Stimulated activated CD4-positive, alpha-beta T cell treated with anti-CD3 and anti-CD28 coated beads, Interleukin-4, amount 100 ng/mL, for 1 hour (primary cell): ENCODE results near the gene HNRNPF.
A peak's percentile ranks its signal among the peaks of the same experiment; 100 is the strongest.

Experiments
- DNase-seq: peaks from one replicate; pipeline ENCODE4 v3.0.0-alpha.2; 2020

HNRNPF gene

GRCh38 chr10:43374194-43374593, 34.8 kb downstream of the HNRNPF start:
- no peak for DNase-seq

DNA sequence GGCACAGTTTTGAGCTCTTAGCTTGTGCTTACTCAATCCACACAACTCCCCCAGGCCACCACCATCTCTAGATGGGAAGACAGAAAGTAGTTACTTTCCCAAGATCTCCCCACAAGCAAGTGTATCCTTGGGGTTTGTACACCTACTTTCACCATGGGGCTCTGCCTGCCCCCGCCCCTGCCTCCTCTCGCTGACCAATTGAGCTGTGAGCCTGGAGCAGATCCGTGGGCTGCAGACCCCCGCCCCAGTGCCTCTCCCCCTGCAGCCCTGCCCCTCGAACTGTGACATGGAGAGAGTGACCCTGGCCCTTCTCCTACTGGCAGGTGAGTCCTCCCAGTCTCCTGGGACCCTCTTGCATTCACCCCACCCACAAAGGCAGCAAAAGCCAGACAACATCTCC, 35.5 kb downstream of the HNRNPF start:
- DNase-seq: no peak

DNA sequence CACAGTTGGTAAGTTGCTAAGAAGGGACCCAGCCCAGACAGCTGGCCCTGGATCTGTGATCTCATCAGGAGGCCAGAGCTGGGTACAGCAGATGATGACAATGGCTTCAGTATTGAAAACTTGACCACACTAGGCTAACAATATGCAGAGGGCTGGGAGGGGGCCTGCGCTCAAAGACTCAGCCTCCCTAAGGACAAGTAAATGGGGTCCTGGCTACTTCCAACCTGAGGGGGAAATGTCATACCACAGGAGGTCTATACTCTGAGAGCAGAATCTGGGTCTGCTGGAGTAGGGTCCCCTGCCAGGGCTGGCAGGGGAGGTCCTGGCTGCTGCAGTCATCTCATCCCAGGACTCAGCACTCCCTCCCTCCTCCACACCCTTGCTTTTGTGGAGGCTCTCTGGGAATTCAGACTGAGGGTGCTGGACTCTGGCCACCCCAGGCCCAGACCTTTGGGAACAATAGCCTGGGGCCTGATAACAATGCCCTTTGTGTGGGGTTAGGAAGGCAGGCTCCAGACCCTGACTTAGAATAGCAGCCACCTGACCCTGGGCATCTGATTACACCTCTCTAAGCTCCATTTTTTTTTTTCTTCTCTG, 36.1 kb downstream of the HNRNPF start:
- DNase-seq: no peak

DNA sequence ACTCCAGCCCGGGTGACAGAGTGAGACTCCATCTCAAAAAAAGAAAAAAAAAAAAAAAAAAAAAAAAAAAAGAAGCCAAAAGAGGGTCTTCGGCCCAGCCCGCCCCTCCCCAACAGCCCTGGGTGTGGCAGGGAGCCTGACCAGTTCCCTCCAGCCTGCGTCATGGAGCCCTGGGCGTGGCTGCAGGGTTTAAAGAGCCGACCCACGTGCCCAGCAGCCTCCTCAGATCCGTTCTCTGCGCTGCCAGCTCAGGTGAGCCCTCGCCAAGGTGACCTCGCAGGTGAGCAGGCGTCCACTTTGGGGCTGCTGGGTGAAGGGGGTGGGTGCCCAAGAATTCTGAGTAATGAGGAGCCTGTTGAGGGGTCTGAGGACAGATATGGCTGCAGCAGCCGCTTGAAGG, 37.6 kb downstream of the HNRNPF start, which contains the start of gene FXYD4:
Gene FXYD4, plus strand, starts transcription at position 219 of the 400 bp plus-strand sequence. CDS start 2,111 bp downstream, outside the sequence.
- no peak for DNase-seq

- no peak for DNase-seq
Measured at GRCh38 chr10:43370671-43371215, 38.2 kb downstream of the HNRNPF start.

- no peak for DNase-seq
Measured at GRCh38 chr10:43369921-43370320, 39.1 kb downstream of the HNRNPF start.

DNA sequence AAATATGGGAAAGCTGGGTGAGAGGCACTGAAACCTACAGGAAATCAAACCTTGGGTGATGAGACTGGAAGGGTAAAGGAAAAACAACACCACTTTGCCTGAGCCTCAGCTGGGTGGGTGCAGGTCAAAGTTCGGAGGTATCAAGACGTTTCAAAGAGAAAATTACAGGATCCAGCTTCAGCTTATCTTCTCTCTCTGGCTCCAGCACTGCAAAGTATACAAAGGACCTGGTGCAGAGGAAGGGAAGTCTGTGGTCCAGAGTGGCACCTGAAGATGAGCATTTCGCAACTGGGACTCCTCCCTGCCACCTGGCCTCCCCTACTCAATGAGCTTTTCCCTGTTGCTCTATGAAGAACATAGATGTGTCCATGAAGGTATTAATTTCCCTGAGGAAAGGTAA, 44.0 kb downstream of the HNRNPF start:
- no peak for DNase-seq

- DNase-seq: peak; percentile 98
Measured at GRCh38 chr10:43362191-43362839, 46.7 kb downstream of the HNRNPF start.

- DNase-seq: no peak
Measured at GRCh38 chr10:43361547-43362190, 47.3 kb downstream of the HNRNPF start.

- DNase-seq: no peak
Measured at GRCh38 chr10:43360086-43360485, 48.9 kb downstream of the HNRNPF start.

GRCh38 chr10:43355749-43356371, 53.1 kb downstream of the HNRNPF start:
- DNase-seq: no peak

DNA sequence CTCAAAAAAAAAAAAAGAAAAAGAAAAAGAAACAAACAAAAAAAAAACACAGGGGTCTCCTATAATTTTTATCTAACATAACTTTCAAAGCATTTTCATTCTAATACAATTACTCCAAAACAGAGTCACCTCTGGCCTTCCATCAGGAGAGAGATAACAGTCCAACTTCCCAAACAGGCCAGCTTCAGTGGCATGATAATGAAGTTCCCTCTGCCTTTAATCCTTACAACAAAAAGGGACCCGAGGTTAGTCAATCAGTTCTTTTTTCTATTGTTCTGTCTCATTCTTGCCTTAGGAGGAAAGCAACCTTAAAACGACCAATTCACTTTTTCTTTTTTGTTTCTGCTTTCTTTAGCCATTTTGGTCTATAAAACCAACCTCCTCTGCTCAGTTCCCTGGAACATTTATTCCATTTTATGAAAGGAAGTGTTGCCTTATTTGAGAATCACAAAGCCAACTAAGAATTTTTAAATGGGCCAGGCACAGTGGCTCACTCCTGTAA, 54.1 kb downstream of the HNRNPF start:
- no peak for DNase-seq

DNA sequence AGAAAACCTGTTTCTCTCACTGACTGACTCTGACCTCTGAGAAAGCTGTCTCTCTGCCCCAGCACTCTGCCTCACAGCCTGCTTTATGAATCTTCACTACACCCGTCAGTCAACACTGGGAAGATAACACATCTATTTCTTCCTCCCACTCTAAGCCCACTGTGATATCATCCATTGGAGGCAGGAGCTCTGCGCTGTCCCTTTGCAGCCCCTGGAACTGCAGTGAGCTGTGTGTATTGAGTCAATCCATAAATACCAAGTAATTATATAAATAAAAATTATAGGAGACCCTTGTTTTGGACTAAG, 54.7 kb downstream of the HNRNPF start:
- DNase-seq: no peak

DNA sequence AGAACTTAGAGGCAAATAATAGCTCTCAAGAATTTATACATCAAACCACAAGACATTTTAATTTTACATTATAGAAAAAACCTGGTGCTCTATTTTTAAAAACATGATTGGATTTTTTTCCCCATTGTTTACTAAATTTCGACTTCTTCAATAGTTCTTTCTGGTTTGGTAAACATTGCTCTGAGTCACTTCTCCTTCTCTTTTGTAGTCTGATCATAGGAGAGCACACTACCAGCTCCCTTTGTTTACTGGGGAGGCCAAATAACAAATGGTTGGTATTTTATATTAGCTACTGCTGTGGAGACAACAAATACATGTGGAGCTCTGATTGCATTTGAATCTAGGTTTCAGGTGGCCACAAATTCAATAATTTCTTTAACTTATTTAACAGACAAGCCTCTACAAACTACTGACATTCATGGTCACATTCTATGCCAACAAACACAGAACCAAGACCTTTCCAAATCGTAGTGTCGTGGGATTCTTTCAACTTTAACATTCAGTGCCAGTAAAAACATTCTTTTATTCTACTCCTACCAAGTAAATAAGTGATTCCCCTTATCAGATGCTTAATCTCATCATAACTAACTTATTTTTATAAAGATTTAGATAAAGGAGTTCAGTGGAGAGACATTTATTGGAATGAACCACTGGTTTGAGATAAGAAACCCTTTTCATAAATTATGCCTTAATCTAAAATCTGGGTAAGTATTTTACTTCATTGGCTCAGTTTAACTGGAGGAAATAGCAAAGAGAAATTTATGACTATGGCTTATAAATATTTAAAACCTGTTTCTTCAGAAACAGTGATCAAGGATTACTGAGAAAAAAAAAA, 55.3 kb downstream of the HNRNPF start:
- no peak for DNase-seq

DNA sequence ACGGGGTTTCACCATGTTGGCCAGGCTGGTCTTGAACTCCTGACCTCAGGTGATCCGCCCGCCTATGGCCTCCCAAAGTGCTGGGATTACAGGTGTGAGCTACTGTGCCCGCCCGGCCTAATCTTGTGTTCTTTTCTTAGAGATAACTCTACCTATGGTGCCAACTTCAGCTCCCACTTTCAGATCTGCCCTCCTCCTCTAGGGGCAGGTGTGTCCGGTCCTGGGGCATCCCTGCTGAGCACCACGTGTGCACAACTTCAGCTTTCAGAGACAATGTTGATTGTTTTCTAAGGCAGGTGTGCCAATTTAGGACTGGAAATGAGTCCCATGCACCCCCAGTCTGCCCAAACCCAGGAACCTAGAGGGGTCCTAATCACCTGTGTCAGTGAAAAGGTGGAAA, 56.0 kb downstream of the HNRNPF start:
- no peak for DNase-seq

DNA sequence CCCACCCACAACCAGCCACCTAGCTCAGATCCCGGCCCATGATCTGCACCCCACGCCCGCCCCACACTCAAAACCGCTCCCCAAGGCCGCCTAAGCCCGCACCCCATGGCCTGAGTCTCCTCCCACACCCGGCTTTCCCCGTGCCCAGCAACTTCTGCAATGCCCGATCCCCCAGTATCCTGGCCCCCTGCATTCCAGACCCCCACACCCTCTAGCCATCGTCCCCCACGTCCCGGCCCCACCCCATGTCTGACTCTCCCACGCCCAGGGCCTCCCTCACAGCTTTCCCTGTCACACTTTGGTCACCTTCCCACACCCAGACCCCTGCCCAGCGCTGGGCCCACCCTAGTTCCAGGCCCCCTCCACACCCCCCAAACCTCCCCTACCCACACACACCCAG, 57.7 kb downstream of the HNRNPF start:
- no peak for DNase-seq

DNA sequence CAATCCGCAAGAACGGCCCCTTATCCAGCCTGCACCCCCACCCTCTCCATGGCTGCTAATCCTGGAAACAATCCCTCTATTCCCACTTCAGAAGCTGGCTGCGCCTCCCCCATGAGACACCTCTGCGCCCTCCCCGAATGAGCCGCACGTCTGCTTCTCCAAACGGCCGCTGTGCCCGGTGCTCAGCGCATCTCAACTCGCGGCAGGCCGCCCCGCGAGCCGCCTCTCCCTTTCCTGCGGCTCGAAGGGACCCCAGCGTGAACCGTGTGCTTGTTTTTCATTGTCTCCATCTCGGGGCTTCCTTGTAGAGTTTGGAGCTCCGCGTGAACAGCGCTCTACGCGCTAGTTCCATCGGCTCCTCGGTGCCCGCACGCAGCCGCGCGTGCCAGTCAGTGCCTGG, 58.3 kb downstream of the HNRNPF start:
- no peak for DNase-seq

- no peak for DNase-seq
Measured at GRCh38 chr10:43350156-43350555, 58.8 kb downstream of the HNRNPF start.

GRCh38 chr10:43348511-43349312, 60.3 kb downstream of the HNRNPF start:
- peak; percentile 82 for DNase-seq

GRCh38 chr10:43347997-43348396, 61.0 kb downstream of the HNRNPF start:
- DNase-seq: no peak

DNA sequence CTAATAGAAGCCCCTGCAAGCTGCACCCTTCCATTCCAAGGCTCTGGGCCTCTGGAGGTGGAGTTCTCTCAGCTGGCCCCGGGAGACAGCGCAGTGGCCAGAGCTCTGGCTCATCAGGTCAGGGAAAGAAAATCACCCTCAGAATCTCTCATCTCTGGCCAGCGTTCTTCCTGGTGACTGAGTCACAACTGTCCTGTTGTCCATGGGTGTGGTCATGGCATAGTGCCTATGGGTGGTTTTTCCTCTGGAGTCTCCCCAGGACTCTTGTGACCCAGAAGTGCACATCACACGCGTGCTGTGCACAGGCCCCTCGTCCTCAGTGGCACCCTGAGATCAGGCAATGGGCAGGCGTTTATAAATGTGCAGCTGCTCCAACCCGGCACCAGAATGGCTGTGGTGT, 64.9 kb downstream of the HNRNPF start:
- DNase-seq: no peak

DNA sequence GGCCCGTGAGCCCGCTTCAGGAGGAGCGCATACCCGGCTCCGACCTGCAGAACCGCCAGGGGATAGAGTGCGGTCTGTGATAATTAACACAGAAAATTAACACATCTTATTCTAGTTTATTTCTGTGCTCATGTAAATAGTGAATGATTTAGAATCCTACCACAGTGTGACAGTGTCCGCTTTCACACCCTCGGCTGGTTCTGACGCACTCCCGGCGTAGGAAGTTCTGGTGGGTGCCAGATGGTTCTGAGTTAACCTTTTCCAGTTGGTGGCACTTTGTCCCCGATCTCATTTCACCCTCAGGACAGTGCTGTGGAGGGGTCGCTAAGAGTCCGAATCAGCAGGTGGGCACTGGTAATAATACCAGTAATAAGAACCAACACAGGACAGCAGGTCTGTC, 65.9 kb downstream of the HNRNPF start:
- no peak for DNase-seq
